ENCODE measurements around the gene RAB11FIP5. TPM values are rescaled to one million over a fixed set of nuclear protein-coding genes. Genes with fewer than 3 reads are reported as not detected.

The RAB11FIP5 gene
- total and polyA plus RNA-seq, 9 of the 15 experiments (the other 6 are each of a cell fraction or from before 2014, with no cell fraction given) = 1.7 to 14.4 (median 6.4) TPM

DNA sequence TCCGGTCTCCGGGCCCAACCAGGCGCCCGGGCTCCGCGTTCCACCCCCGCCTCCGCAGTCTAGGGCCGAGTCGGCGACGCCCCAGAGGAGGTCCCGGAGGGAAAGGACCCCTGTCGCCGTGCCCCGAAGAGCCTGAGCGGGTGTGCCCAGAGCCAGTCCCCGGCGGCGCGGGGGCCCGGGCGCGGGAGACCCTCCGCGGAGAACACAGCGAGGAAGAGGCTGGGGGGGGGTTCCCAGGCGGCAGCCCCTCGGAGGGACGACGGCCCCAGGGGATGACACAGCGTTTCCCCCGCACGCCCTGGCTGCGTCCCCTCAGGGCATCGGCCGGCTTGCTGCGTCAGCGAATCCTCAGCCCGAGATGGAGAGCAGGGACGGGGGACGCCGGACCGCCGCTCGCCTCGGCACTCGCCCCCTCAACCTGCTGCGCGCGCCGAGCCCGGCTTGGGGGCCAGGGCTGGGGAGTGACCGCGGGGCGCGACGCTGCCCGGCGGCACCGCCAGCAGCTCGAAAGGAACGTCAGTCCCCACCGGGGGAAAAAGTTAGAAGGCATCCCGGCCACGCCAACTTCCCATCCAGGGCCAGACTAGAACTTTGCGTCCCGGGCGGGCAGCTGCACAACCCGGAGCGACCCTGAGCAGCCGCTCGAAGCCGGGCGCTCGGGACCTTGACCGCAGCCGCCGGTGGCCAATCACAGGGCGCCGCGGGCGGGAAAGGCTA, 41.9 kb downstream of the RAB11FIP5 start (continued):
- TF ChIP-seq ATF6 (CRISPR knock-in tag; IDR thresholded peaks at IDR 0.05) (no peak), CAMTA2 (CRISPR knock-in tag; conservative IDR thresholded peaks at IDR 0.05) (0 out of 2 replicates have a peak, but pooled peaks have one; percentile 45), NR2F6 (CRISPR knock-in tag; IDR thresholded peaks at IDR 0.05) (no peak), MBD2 (IDR thresholded peaks at IDR 0.05; ENCODE audit: borderline replicate concordance, low read depth) (no peak), CXXC5 (CRISPR knock-in tag; IDR thresholded peaks at IDR 0.05) (peak; percentile 8; the same call in 1 of the 2 replicates), E2F3 (CRISPR knock-in tag; IDR thresholded peaks at IDR 0.05) (no peak), TGIF2 (CRISPR knock-in tag; IDR thresholded peaks at IDR 0.05) (0 out of 2 replicates have a peak, but pooled peaks have one; percentile 52), CREM (IDR thresholded peaks at IDR 0.05; ENCODE audit: low read depth) (no peak), E2F5 (CRISPR knock-in tag; IDR thresholded peaks at IDR 0.05) (no peak), NRF1 (conservative IDR thresholded peaks at IDR 0.05 in 1 of 2, IDR thresholded peaks at IDR 0.05 in 1 of 2) (peak; percentile 69 to 76), JUN (IDR thresholded peaks at IDR 0.05; ENCODE audit: borderline replicate concordance, low read depth, low read length) (no peak), JUN (CRISPR knock-in tag; IDR thresholded peaks at IDR 0.05; ENCODE audit: borderline replicate concordance) (no peak), SIN3B (IDR thresholded peaks at IDR 0.05; ENCODE audit: low read depth) (peak; percentile 50), ZNF263 (CRISPR knock-in tag; IDR thresholded peaks at IDR 0.05; ENCODE audit: borderline replicate concordance) (0 out of 2 replicates have a peak, but pooled peaks have one; percentile 12), RBBP5 (IDR thresholded peaks at IDR 0.05; ENCODE audit: borderline replicate concordance, insufficient read depth, low read length, poor library complexity, severe bottlenecking) (no peak), ZNF146 (CRISPR knock-in tag; IDR thresholded peaks at IDR 0.05; ENCODE audit: unreplicated experiment) (no peak), CBX1 (IDR thresholded peaks at IDR 0.05; ENCODE audit: low read depth) (peak; percentile 73; the same call in 1 of the 2 replicates), FIP1L1 (IDR thresholded peaks at IDR 0.05; ENCODE audit: low read depth, low read length, poor library complexity, severe bottlenecking) (peak; percentile 14), RBM14 (IDR thresholded peaks at IDR 0.05; ENCODE audit: borderline replicate concordance, insufficient read depth, low read depth, low read length) (peak; percentile 39; the same call in 1 of the 2 replicates), U2AF2 (optimal IDR thresholded peaks at IDR 0.05; ENCODE audit: low read depth, low read length) (no peak)
- TF ChIP-seq, protein P1, sequence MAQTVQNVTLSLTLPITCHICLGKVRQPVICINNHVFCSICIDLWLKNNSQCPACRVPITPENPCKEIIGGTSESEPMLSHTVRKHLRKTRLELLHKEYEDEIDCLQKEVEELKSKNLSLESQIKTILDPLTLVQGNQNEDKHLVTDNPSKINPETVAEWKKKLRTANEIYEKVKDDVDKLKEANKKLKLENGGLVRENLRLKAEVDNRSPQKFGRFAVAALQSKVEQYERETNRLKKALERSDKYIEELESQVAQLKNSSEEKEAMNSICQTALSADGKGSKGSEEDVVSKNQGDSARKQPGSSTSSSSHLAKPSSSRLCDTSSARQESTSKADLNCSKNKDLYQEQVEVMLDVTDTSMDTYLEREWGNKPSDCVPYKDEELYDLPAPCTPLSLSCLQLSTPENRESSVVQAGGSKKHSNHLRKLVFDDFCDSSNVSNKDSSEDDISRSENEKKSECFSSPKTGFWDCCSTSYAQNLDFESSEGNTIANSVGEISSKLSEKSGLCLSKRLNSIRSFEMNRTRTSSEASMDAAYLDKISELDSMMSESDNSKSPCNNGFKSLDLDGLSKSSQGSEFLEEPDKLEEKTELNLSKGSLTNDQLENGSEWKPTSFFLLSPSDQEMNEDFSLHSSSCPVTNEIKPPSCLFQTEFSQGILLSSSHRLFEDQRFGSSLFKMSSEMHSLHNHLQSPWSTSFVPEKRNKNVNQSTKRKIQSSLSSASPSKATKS (CRISPR knock-in tag; IDR thresholded peaks at IDR 0.05) = no peak
- TF ChIP-seq, protein P2, sequence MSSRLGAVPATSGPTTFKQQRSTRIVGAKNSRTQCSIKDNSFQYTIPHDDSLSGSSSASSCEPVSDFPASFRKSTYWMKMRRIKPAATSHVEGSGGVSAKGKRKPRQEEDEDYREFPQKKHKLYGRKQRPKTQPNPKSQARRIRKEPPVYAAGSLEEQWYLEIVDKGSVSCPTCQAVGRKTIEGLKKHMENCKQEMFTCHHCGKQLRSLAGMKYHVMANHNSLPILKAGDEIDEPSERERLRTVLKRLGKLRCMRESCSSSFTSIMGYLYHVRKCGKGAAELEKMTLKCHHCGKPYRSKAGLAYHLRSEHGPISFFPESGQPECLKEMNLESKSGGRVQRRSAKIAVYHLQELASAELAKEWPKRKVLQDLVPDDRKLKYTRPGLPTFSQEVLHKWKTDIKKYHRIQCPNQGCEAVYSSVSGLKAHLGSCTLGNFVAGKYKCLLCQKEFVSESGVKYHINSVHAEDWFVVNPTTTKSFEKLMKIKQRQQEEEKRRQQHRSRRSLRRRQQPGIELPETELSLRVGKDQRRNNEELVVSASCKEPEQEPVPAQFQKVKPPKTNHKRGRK (tag; IDR thresholded peaks at IDR 0.05) = no peak
